NB4 (cell line): Measurements from ENCODE around the gene TTPAL.
A peak's percentile ranks its signal among the peaks of the same experiment; 100 is the strongest.

ENCODE experiments used
- MYC ChIP-seq: IDR thresholded peaks from 2 replicates; pipeline ENCODE4 v1.6.1; 2011; ENCODE audit warnings: low read depth, low read length
- POLR2A ChIP-seq: IDR thresholded peaks from 2 replicates; pipeline ENCODE4 v1.6.1; 2011; ENCODE audit warnings: mild to moderate bottlenecking; ENCODE audit not compliant: insufficient read length; ENCODE audit errors: extremely low read depth
- TF ChIP-seq, protein P1 (sequence below): IDR thresholded peaks from one replicate; pipeline ENCODE4 v1.5.1; 2012; ENCODE audit warnings: low read depth, low read length
- TF ChIP-seq, protein P2 (sequence below): IDR thresholded peaks from 2 replicates; pipeline ENCODE4 v1.6.1; 2011; ENCODE audit warnings: low read depth, low read length

GRCh38 chr20:44475694-44476560 is at the start of gene TTPAL:
- TF ChIP-seq, protein P1, sequence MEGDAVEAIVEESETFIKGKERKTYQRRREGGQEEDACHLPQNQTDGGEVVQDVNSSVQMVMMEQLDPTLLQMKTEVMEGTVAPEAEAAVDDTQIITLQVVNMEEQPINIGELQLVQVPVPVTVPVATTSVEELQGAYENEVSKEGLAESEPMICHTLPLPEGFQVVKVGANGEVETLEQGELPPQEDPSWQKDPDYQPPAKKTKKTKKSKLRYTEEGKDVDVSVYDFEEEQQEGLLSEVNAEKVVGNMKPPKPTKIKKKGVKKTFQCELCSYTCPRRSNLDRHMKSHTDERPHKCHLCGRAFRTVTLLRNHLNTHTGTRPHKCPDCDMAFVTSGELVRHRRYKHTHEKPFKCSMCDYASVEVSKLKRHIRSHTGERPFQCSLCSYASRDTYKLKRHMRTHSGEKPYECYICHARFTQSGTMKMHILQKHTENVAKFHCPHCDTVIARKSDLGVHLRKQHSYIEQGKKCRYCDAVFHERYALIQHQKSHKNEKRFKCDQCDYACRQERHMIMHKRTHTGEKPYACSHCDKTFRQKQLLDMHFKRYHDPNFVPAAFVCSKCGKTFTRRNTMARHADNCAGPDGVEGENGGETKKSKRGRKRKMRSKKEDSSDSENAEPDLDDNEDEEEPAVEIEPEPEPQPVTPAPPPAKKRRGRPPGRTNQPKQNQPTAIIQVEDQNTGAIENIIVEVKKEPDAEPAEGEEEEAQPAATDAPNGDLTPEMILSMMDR = peak; percentile 17
- TF ChIP-seq POLR2A = peak; percentile 99
- TF ChIP-seq MYC = peak; percentile 4; the same call in 1 of the 2 replicates
- TF ChIP-seq, protein P2, sequence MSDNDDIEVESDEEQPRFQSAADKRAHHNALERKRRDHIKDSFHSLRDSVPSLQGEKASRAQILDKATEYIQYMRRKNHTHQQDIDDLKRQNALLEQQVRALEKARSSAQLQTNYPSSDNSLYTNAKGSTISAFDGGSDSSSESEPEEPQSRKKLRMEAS = peak; percentile 85
